Dendritic cell treated with granulocyte-macrophage colony-stimulating factor and Interleukin-4, amounts not matched to agents 40 ng/mL and 50 ng/mL, for 4 days (primary cell): ENCODE data around the gene IFNLR1.

Experiments used
- H3K27ac Mint-ChIP-seq: one replicate; pipeline ENCODE4 v1.8.0; 2022; ENCODE audit warnings: mild to moderate bottlenecking, mixed read lengths
- H3K27me3 Mint-ChIP-seq: one replicate; pipeline ENCODE4 v1.8.0; 2022; ENCODE audit warnings: mild to moderate bottlenecking, mixed read lengths
- H3K36me3 Mint-ChIP-seq: one replicate; pipeline ENCODE4 v1.8.0; 2022; ENCODE audit warnings: low read depth, mixed read lengths
- H3K4me1 Mint-ChIP-seq: one replicate; pipeline ENCODE4 v1.8.0; 2022; ENCODE audit warnings: low read depth, mixed read lengths
- H3K4me3 Mint-ChIP-seq: one replicate; pipeline ENCODE4 v1.8.0; 2022; ENCODE audit warnings: mild to moderate bottlenecking, moderate library complexity, mixed read lengths
- H3K9me3 Mint-ChIP-seq: one replicate; pipeline ENCODE4 v1.8.0; 2022; ENCODE audit warnings: mixed read lengths
- intact Hi-C: fragments of 100-400 bp; cut with micrococcal nuclease; formaldehyde crosslinking; loops from one replicate; pipeline ENCODE4 v1.15.0; 2022

Gene IFNLR1

GRCh38 chr1:24157918-24158481 lies 29.1 kb downstream of the IFNLR1 start:
- intact Hi-C loops = no loop called here
- no peaks in the 10 kb centered on the region for H3K36me3 Mint-ChIP-seq
- no peaks in the 10 kb centered on the region for H3K9me3 Mint-ChIP-seq
- no peak overlapping the region for H3K27ac Mint-ChIP-seq
- peaks cover 6% of the 10 kb centered on the region for H3K4me1 Mint-ChIP-seq
- peaks cover 21% of the 10 kb centered on the region for H3K27me3 Mint-ChIP-seq
- no peak overlapping the region for H3K4me3 Mint-ChIP-seq

GRCh38 chr1:24156542-24157260 lies 30.4 kb downstream of the IFNLR1 start:
- peaks cover 27% of the 10 kb centered on the region for H3K27me3 Mint-ChIP-seq
- H3K4me3 Mint-ChIP-seq = no peak overlapping the region
- H3K36me3 Mint-ChIP-seq = no peaks in the 10 kb centered on the region
- H3K27ac Mint-ChIP-seq = no peak overlapping the region
- intact Hi-C loops = no loop called here
- H3K9me3 Mint-ChIP-seq = no peaks in the 10 kb centered on the region
- no peaks in the 10 kb centered on the region for H3K4me1 Mint-ChIP-seq

- intact Hi-C loops = no loop called here
- Mint-ChIP-seq H3K36me3 (no peaks in the 10 kb centered on the region), H3K9me3 (no peaks in the 10 kb centered on the region), H3K4me1 (peaks cover 7% of the 10 kb centered on the region), H3K27me3 (peaks cover 42% of the 10 kb centered on the region), H3K4me3 (no peak overlapping the region), H3K27ac (no peak overlapping the region)
These were observed 31.9 kb downstream of the IFNLR1 start for GRCh38 chr1:24155011-24155782.

GRCh38 chr1:24154215-24154614 lies 32.9 kb downstream of the IFNLR1 start:
- H3K27me3 Mint-ChIP-seq = peaks cover 42% of the 10 kb centered on the region
- H3K36me3 Mint-ChIP-seq = no peaks in the 10 kb centered on the region
- peaks cover 11% of the 10 kb centered on the region for H3K4me1 Mint-ChIP-seq
- no peak overlapping the region for H3K4me3 Mint-ChIP-seq
- intact Hi-C loops = no loop called here
- H3K9me3 Mint-ChIP-seq = no peaks in the 10 kb centered on the region
- H3K27ac Mint-ChIP-seq = no peak overlapping the region

- H3K4me1 Mint-ChIP-seq = peaks cover 11% of the 10 kb centered on the region
- H3K27ac Mint-ChIP-seq = no peak overlapping the region
- H3K36me3 Mint-ChIP-seq = no peaks in the 10 kb centered on the region
- H3K9me3 Mint-ChIP-seq = no peaks in the 10 kb centered on the region
- H3K27me3 Mint-ChIP-seq = peaks cover 48% of the 10 kb centered on the region
- intact Hi-C loops = no loop called here
- H3K4me3 Mint-ChIP-seq = no peak overlapping the region
These were observed 34.2 kb downstream of the IFNLR1 start for GRCh38 chr1:24152631-24153494.

- peaks cover 11% of the 10 kb centered on the region for H3K4me1 Mint-ChIP-seq
These were observed 35.9 kb downstream of the IFNLR1 start for GRCh38 chr1:24151175-24151533.

GRCh38 chr1:24150234-24151174 lies 36.6 kb downstream of the IFNLR1 start:
- Mint-ChIP-seq H3K27ac (no peak overlapping the region), H3K36me3 (no peaks in the 10 kb centered on the region), H3K27me3 (peaks cover 50% of the 10 kb centered on the region), H3K4me1 (peaks cover 11% of the 10 kb centered on the region), H3K9me3 (no peaks in the 10 kb centered on the region), H3K4me3 (no peak overlapping the region)
- intact Hi-C loops = loop anchor here (1.0 kb wide), 1 partner anchor 241 kb away; no protein-coding TSS in a partner anchor

More at GRCh38 chr1:24151175-24151533, 35.9 kb downstream of the IFNLR1 start:
- Mint-ChIP-seq H3K36me3 (no peaks in the 10 kb centered on the region), H3K27ac (no peak overlapping the region), H3K27me3 (peaks cover 50% of the 10 kb centered on the region), H3K9me3 (no peaks in the 10 kb centered on the region), H3K4me3 (no peak overlapping the region)
- intact Hi-C loops = no loop called here

GRCh38 chr1:24149866-24150233 lies 37.2 kb downstream of the IFNLR1 start:
- H3K4me1 Mint-ChIP-seq = peaks cover 11% of the 10 kb centered on the region
- H3K9me3 Mint-ChIP-seq = no peaks in the 10 kb centered on the region
- no peak overlapping the region for H3K27ac Mint-ChIP-seq
- peaks cover 51% of the 10 kb centered on the region for H3K27me3 Mint-ChIP-seq
- H3K4me3 Mint-ChIP-seq = no peak overlapping the region
- intact Hi-C loops = loop anchor here (1.0 kb wide), 1 partner anchor 241 kb away; no protein-coding TSS in a partner anchor
- H3K36me3 Mint-ChIP-seq = no peaks in the 10 kb centered on the region

GRCh38 chr1:24147816-24148215 lies 39.3 kb downstream of the IFNLR1 start:
- H3K4me1 Mint-ChIP-seq = peaks cover 11% of the 10 kb centered on the region
- intact Hi-C loops = no loop called here
- no peaks in the 10 kb centered on the region for H3K9me3 Mint-ChIP-seq
- H3K27ac Mint-ChIP-seq = no peak overlapping the region
- no peak overlapping the region for H3K4me3 Mint-ChIP-seq
- H3K36me3 Mint-ChIP-seq = no peaks in the 10 kb centered on the region
- peaks cover 54% of the 10 kb centered on the region for H3K27me3 Mint-ChIP-seq

GRCh38 chr1:24147194-24147593 lies 39.9 kb downstream of the IFNLR1 start:
- Mint-ChIP-seq H3K4me1 (peaks cover 11% of the 10 kb centered on the region), H3K9me3 (no peaks in the 10 kb centered on the region), H3K27me3 (peaks cover 48% of the 10 kb centered on the region), H3K27ac (no peak overlapping the region), H3K36me3 (no peaks in the 10 kb centered on the region), H3K4me3 (no peak overlapping the region)
- intact Hi-C loops = no loop called here

- intact Hi-C loops = no loop called here
- H3K9me3 Mint-ChIP-seq = no peaks in the 10 kb centered on the region
- no peaks in the 10 kb centered on the region for H3K4me1 Mint-ChIP-seq
- no peaks in the 10 kb centered on the region for H3K36me3 Mint-ChIP-seq
- no peak within 1 kb of the TSS for H3K27ac Mint-ChIP-seq
- H3K27me3 Mint-ChIP-seq = peaks cover 20% of the 10 kb centered on the region
- no peak within 1 kb of the TSS for H3K4me3 Mint-ChIP-seq
These were observed 44.2 kb downstream of the IFNLR1 start, which contains the start of gene IL22RA1 for GRCh38 chr1:24142546-24143534. Gene IL22RA1, minus strand, starts transcription at chr1:24143140. Its CDS starts 58 bp downstream, at chr1:24143082.
